ENCODE data around the gene MBD6.

Gene MBD6, protein sequence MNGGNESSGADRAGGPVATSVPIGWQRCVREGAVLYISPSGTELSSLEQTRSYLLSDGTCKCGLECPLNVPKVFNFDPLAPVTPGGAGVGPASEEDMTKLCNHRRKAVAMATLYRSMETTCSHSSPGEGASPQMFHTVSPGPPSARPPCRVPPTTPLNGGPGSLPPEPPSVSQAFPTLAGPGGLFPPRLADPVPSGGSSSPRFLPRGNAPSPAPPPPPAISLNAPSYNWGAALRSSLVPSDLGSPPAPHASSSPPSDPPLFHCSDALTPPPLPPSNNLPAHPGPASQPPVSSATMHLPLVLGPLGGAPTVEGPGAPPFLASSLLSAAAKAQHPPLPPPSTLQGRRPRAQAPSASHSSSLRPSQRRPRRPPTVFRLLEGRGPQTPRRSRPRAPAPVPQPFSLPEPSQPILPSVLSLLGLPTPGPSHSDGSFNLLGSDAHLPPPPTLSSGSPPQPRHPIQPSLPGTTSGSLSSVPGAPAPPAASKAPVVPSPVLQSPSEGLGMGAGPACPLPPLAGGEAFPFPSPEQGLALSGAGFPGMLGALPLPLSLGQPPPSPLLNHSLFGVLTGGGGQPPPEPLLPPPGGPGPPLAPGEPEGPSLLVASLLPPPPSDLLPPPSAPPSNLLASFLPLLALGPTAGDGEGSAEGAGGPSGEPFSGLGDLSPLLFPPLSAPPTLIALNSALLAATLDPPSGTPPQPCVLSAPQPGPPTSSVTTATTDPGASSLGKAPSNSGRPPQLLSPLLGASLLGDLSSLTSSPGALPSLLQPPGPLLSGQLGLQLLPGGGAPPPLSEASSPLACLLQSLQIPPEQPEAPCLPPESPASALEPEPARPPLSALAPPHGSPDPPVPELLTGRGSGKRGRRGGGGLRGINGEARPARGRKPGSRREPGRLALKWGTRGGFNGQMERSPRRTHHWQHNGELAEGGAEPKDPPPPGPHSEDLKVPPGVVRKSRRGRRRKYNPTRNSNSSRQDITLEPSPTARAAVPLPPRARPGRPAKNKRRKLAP

DNA sequence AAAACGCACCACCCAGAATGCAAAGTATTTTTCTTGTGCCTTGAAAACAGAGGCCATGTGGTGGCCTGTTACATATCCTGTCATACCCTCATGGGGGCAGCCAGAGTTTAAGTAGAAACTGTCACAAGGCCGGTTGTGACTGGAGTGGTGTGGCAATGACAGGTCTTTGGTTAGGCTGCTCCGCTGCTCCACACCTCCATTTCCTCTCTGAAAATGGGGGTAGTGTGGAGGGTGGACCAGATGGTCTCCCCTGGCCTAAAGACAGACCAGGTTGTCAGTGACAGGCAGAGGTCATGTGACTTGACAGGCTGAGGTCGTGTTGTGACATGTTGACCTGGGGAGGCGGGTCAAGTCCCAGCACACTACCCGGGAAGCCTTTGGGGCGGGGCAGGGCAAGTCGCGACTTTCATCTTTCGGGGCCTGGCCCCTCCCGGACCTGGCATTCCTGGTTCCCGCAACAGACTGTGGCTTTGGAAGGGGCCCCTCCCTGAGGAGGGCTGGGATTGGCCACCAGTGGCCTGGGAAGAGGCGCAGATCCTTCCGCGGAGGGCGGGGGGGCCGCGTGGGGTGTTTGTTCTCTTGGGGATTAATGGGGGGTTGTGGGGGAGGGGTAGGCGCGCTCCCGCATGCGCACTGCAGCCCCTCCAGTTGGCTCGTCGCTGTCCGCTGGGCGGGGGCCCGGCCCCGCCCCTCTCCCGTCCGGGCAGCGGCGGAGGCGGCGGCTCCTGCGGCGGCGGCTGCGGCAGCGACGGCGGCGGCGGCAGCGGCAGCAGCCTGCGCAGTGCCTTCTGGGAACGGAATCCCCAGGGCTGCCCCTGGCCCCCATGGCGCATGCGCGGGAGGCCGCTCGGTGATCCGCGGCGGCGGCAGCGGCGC is at the start of gene MBD6:
Gene MBD6, plus strand, starts transcription at position 814 of the 876 bp plus-strand sequence. CDS start 1,480 bp downstream, outside the sequence.
- FAIRE-seq = peak; percentile 40

DNA sequence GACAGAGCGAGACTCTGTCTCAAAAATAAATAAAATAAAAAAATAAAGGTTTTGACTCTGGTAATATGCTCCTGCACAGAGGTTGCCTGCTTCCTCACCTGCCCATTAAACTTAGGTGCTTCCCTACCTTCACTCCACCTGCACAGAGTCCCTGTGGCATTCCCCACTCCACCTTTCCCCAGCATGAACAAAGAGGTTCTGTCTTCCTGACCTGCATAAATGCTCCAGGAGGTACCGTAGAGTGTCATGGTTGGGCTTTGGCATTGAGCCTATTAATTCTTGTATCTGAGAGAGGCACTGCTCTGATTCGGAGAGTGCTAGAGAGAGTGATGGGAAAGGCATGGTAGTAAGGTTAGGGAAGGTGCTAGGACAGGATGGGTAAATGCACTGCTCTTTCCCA is 49.2 kb upstream of the MBD6 start:
- no peak for FAIRE-seq

- no peak for FAIRE-seq
Observed at GRCh38 chr12:57473886-57474285, 48.7 kb upstream of the MBD6 start.

GRCh38 chr12:57474430-57474829 is 48.2 kb upstream of the MBD6 start:
- no peak for FAIRE-seq

- FAIRE-seq = no peak
Observed at GRCh38 chr12:57474862-57475261, 47.8 kb upstream of the MBD6 start.

DNA sequence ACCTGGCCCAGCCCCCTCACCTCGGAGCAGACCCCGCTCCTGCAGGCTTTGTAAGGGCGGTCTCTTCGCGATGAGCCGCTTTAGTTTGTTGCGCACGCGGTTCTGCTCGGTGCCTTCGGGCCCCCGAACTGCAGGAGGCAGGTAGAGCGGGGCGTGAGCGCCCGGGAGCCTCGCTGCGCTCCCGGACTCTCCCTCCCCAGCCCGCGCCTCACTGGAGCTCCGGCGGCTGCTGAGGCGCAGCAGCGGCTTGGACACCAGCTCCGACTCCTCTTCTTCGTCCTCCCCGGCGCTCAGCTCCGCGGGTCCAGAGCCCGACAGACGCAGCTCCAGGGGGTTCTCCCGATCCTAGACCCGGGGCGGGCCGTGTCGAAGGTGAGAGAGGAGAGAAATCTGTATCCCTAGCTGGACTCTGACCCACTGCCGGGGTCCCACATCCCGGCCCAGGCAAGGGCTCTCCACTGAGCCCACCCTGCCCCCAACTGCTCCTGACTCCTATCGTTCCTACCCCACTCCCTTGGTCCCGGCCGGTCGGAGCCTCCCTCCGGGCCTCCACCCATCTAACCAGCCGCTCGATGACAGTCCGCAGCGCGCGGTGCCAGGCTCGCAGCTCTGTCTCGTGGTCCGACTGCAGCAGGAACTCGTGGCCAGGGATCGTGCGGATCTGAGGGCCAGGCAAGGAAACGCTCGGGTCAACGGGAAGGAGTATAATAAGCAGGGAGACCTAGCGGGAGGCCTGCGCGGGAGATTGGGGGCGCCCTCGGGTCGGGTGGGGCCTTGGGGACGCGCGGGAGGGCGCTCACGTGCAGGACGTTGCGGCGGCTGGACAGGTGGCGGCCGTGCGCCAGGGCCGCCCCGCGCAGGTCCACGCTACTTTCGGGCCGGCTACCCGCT is 47.1 kb upstream of the MBD6 start:
- no peak for FAIRE-seq

- FAIRE-seq = no peak
Observed at GRCh38 chr12:57476162-57476992, 46.2 kb upstream of the MBD6 start.

DNA sequence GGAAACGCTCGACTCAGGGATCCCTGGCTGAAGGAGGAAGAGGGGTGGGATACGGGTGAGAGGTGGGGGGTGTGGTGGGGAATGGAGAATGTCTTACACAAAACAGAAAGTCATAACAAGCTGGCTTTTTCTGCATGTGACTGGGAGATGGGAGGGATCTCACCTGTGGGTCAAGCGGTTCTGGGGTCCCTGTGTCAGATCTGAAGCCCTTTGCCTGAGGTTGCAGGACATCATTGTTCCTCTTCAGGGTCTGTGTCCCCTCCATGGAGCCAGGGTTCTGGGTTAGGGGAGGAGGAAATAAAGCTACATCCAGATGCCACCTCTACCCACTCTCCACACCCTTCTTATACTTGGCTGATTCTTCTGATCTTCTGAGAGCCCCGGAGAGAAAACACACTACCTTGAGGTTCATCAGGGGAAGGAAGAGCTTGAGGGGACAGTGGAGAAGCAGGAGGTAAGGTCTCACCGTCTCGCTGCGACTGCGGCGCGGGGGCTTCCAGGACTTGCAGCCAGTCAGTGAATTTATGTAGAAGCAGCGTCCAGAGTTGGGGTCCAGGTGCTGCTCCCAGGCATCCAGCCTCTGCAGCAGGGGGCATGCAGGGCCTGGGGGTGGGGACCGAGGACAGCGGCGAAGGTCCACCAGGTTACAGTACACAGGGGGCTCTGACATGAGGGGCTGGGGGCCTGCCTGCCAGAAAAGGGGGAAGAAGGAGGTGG is 45.5 kb upstream of the MBD6 start:
- no peak for FAIRE-seq

GRCh38 chr12:57477710-57478681 is 44.6 kb upstream of the MBD6 start:
- no peak for FAIRE-seq

DNA sequence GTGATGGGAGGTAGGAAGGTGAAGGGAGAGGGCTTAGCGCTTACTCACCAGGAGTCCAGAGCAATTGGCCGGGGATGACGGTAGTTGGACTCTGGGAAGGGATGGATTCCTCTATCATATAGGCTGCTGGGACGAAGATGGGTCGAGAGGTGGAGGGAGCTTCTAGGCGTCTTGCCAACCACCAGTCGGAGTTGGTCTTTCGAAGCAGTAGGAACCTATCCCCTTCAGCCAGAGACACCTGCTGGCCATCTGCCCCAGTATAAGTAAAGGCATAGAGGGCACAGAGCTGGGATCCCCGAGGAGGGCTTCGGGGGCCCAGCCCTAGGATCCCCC is 43.6 kb upstream of the MBD6 start:
- FAIRE-seq = no peak

DNA sequence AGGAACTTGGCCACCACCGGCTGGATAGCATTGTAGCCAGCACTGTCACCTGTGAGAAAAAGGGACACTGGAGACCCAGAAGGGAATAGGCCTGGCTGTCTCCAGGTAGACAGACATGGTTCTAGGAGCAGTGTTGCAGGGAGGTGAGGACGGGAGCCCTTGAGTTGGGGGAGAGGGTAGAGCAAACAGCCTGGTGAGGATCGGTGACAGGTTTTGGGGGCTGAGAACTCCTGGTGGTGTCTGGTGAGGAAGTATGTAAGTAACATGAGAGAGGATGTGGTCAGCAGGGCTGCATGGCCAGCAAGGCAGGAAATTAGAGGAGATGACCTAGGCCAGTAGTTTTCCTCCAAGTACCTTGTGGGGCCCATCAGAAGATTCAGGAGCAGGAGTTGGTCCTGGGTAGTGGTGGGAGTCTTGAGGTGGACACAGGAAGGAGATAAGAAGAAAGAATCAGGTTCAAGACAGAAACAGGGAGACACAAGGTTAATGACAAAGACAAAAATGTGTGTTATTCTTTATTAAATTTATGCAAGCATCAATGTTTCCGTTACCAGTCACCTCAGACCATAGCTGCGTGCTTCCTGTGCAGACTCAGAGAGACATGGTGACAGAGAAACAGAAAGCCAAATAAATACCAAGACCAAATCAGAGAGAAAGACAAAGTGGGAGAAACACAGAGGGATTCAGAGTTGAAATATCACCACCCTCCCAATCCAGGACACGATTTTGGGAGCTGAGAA is 43.1 kb upstream of the MBD6 start, which contains the start of gene ARHGAP9:
Gene ARHGAP9, minus strand, starts transcription at position 491 of the 740 bp plus-strand sequence. Its CDS starts 460 bp downstream, at position 31.
- no peak for FAIRE-seq

DNA sequence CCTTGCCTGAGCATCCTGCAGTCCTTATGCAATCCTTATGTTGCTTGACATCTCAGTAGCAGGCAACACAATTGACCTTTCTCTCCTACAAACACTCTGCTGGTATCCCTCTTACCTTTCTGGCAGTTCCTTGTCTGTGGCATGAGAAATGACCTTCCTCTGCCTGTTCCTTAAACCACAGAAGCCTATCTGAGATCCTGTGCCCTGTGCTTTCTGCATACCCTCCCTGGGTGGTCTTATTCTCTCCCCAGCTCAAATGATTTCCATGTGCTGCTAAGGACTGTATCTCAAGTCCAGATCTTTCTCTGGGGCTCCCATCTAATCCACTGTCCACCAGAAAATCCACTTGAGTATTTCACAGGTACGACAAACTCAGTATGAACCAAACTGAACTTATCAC is 41.0 kb upstream of the MBD6 start:
- FAIRE-seq = no peak

GRCh38 chr12:57483466-57483865 is 39.2 kb upstream of the MBD6 start:
- no peak for FAIRE-seq

DNA sequence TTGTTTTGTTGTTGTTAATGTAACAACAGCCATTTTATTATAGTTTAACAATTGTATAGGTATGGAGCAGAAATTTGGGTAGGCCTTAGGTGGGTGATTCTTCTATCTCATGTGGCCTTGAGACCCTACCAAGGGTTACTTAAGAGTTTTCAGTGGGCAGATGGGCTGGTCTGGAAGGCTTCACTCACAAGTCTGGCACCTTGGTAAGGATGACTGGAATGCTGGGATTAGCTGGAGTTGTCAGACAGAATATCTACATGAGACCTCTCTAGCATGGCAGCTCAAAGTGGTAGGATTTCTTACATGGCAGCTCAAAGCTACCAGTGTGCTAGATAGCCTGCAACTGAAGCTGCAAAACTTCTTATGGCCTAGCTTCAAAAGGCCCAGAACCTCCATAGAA is 36.9 kb upstream of the MBD6 start:
- no peak for FAIRE-seq

DNA sequence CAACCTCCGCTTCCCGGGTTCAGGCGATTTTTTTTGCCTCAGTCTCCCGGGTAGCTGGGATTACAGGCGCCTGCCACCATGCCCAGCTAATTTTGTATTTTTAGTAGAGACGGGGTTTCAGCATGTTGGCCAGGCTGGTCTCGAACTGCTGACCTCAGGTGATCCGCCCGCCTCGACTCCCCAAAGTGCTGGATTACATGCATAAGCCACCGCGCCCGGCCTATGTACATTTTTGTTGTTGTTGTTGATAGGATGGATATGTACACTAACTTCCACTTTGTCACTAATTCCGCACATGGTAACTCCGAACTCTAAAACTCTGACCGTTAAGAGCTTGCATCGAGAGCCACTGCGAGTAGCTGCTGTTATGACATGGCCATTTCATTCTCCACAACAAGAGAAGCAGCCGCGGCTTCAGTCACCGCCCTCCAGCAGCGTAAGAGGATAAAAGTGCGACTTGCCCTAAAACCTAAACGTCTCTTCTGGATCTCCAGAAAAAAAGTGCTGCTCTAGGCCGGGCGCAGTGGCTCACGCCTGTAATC is 35.5 kb upstream of the MBD6 start:
- no peak for FAIRE-seq

DNA sequence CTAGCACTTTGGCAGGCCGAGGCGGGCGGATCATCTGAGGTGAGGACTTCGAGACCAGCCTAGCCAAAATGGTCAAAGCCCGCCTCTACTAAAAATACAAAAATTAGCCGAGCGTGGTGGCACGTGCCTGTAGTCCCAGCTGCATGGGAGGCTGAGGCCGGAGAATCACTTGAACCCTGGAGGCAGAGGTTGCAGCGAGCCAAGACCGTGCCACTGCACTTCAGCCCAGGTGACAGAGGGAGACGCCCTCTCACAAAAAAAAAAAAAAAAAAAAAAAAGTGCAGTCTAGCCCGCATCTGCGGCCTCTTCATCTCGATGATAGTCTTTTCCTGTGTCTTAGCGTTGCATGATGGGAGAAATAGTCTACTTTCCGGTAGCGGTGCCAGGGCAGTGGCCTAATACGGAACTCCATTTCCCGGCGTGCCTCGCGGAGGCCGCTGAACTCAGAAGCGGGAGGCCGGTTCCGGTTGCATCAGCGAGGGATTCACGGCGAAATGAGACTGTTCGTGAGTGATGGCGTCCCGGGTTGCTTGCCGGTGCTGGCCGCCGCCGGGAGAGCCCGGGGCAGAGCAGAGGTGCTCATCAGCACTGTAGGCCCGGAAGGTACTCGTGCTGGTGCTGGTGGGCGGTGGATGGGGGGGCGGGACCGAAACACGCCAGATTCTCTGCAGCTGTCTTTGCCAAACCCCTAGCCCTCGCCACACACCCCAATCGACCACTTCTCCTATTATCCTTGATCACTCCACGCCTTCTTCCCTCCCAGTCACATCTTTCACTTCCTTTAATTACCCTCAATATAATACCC is 34.8 kb upstream of the MBD6 start, which contains the start of gene MARS1:
Gene MARS1, plus strand, starts transcription at position 472 of the 805 bp plus-strand sequence. Its CDS starts 23 bp downstream, at position 495.
- FAIRE-seq = peak; percentile 93
